NCI-H2227 treated with DMSO at 0.1 percent for 48 hours (cell line): ENCODE measurements around the gene ANKS1B.
A peak's percentile ranks its signal among the peaks of the same experiment; 100 is the strongest.
"Not testable (repeated sequence)": the region's sequence is repeated elsewhere in the genome, so short reads cannot be mapped to it uniquely, and the experiment has no call there.

Experiments used
- DNase-seq: peaks from one replicate; lab custom pipeline; 2025; lab: John Stamatoyannopoulos, UW

The ANKS1B gene

GRCh38 chr12:99704458-99704857 lies 280.3 kb downstream of the ANKS1B start:
- DNase-seq, result no peak

- no peak for DNase-seq
Measured at GRCh38 chr12:99704036-99704435, 280.7 kb downstream of the ANKS1B start.

- DNase-seq, result no peak
Measured at GRCh38 chr12:99700032-99700431, 284.7 kb downstream of the ANKS1B start.

GRCh38 chr12:99695050-99695449 lies 289.7 kb downstream of the ANKS1B start:
- no peak for DNase-seq

- no peak for DNase-seq
Measured at GRCh38 chr12:99686142-99686541, 298.6 kb downstream of the ANKS1B start.

GRCh38 chr12:99680276-99680675 lies 304.5 kb downstream of the ANKS1B start:
- DNase-seq, result no peak

GRCh38 chr12:99670635-99671034 lies 314.1 kb downstream of the ANKS1B start:
- no peak for DNase-seq

GRCh38 chr12:99658671-99659349 lies 325.9 kb downstream of the ANKS1B start:
- peak; percentile 32 for DNase-seq

- no peak for DNase-seq
Measured at GRCh38 chr12:99649551-99649950, 335.2 kb downstream of the ANKS1B start.

DNA sequence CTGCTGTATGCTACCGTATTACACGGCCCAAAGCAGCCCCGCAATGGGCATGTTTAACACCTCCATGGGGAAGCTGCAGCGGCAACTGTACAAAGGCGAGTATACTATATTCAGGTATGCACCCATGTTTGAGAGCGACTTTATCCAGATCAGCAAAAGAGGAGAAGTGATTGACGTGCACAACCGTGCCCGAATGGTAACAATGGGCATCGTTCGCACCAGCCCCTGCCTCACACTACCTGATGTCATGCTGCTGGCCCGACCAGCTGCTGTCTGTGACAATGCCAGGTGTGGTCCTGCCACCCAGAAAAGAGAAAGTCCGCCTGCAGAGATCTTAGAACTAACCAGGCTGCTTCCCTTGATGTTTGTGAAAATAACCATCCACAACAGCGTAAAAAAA lies 336.6 kb downstream of the ANKS1B start:
- no peak for DNase-seq

- DNase-seq, result no peak
Measured at GRCh38 chr12:99647453-99647852, 337.3 kb downstream of the ANKS1B start, which contains the start of gene GARIN6. Gene GARIN6, plus strand, starts transcription at chr12:99647753. Its CDS starts 422 bp downstream, at chr12:99648175.

GRCh38 chr12:99644629-99645028 lies 340.1 kb downstream of the ANKS1B start:
- no peak for DNase-seq

- no peak for DNase-seq
Measured at GRCh38 chr12:99627459-99627858, 357.3 kb downstream of the ANKS1B start.

DNA sequence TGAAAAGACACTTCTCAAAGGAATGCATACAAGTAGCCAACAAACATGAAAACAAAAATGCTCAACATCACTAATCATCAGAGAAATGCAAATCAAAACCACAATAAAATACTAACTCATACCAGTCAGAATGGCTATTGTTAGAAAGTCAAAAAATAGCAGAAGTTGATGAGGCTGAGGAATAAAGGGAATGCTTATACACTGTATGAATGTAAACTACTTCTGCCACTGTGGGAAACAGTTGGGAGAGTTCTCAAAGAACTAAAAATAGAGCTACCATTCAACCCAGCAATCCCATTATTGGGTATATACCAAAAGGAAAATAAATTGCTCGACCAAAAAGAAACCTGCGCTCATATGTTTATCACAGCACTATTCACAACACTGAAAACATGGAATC lies 360.1 kb downstream of the ANKS1B start:
- not testable (repeated sequence) for DNase-seq

GRCh38 chr12:99620159-99620479 lies 364.6 kb downstream of the ANKS1B start:
- no peak for DNase-seq

DNA sequence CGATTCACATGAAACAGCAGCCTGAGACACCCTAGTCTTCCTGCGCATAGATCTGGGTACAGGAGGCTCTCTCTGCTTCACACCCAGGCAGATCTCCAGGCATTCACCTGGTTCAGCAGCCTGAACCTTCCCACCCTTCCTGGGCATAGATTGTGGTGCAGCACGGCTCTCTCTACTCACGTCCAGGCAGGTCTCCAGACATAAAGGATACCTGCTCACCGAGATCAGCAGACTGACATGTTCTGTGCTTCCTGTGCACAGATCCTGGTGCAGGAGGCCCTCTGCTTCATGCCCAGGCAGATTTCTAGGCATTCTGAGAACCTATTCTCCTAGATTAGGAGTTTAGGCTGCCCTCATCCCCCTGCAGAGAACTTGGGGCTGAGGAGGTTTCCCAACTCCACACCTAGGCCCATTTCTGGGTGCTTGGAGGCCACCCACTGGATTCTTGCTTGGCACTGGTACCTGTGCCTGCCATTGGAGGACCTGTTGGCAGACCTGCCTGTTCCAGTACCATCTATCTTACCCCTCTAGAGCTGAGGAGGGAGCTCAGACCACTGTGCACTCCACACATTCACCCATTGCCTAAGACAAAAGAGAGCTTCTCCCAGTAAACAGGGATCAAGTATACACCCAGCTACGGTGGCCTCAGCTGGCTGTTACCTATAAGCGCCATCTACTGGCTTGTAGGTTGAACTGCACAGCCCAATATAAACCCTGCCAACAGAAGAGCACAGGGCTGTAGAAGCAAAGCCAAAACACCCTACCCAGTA lies 365.2 kb downstream of the ANKS1B start:
- DNase-seq, result no peak

- no peak for DNase-seq
Measured at GRCh38 chr12:99618657-99619056, 366.1 kb downstream of the ANKS1B start.

GRCh38 chr12:99611599-99611998 lies 373.1 kb downstream of the ANKS1B start:
- DNase-seq, result no peak

DNA sequence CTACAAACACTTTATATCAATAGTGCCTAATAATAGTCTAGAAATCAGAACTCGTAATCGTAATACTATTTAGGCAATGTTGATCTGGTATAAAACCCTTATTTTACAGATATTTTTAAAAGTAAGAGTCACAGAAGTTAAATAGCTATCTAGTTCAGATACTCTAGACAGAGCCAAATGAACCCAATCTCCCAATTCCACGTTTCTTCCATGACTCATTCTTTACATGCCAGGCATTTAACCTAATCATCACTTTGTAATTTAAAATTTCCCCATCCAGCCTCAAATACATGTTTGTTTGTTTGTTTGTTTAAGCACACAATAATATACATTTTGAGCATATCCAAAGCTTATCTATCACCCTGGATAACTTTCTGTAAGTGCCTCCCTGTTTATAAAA lies 373.6 kb downstream of the ANKS1B start:
- DNase-seq, result no peak

- DNase-seq, result no peak
Measured at GRCh38 chr12:99609455-99610181, 375.1 kb downstream of the ANKS1B start.

GRCh38 chr12:99600388-99600787 lies 384.3 kb downstream of the ANKS1B start:
- DNase-seq, result peak; percentile 20

DNA sequence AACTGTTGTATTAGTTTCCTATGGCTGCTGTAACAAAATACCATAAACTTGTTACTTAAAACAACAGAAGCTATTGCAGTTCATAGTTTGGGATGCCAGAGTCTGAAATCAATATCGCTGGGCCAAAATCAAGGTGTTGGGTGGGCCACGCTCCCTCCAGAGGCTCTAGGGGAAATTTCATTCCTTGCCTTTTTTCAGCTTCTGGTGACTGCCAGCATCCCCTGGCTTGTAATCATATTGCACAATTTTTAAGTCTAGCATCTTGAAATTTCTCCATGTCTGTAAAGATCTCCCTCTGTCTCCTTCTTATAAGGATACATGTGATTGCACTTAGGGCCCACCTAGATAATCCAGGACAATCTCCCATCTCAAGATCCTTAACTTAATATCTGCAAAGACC lies 386.0 kb downstream of the ANKS1B start:
- DNase-seq, result no peak

DNA sequence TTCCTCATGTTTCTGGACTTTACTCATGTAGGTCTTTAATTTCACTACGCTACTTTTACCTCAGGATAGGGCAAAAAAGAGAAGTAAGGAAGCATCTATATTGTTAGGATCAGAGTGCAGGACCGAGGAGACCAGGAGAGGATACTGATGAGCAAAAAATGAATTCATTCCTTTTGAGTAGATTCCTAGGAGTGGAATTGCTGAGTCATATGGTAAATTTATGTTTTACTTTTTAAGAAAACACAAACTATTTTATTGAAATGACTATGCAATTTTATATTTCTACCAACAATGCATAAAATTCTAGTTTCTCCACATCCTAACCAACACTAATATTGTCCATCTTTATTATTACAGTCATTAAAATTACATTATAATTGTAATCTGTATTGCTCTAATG lies 388.0 kb downstream of the ANKS1B start:
- DNase-seq, result no peak
